ENCODE results near the gene KLK12. TPM values are rescaled to one million over a fixed set of nuclear protein-coding genes. Genes with fewer than 3 reads are reported as not detected.

KLK12 gene
- total RNA-seq, 2 experiments from 2014 or later: not detected

DNA sequence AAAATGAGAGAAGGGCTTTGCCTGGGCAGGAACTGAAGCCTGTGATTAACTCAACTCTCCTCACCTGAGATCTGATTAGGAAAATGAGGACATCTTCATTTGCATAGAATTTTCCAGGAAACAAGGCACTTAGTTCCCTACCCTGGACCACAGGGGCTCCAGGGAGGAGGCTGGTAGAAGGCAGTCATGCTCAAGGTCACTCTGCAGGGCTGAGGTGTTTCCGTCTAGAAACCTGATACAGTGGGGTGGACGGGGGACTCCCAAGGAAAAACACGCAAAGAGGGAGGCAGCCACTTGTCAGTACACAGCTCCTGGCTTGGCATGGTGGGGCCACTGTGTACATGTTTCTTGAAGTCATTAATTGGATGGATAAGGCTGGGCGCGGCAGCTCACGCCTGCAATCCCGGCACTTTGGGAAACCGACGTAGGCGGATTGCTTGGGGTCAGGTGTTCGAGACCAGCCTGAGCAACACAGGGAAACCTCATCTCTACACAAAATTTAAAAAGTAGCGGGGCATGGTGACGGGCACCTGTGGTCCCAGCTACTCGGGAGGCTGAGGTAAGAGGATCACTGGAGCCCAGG, 41.9 kb upstream of the KLK12 start:
- peaks cover 4% of the 10 kb centered on the region for H3K27me3 Mint-ChIP-seq
- H3K27me3 ChIP-seq (ENCODE audit: control insufficient read depth in 1 of 2, insufficient read depth in 2 of 2, low read length in 2 of 2): no peaks in the 10 kb centered on the region
- no peak for DNase-seq

DNA sequence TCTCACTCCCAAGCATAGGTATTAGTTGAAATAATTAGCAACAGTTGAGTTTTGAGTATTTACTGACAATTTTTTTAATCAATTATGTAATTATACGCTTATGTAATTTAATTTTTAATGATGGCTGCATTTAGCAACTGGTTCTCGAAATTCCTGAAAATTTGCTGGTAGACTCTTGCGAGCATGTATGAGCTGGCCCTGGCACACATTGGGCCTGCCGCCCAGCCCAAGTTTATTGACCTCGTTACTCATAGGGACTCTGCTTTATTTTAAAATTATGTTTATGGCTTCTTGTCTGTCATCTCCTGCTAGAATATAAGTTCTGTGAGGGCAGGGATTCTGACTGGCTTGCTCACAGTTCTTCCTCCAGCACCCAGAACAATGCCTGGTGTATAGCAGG, 41.2 kb upstream of the KLK12 start:
- ChIA-PET CTCF (no interaction called here), POLR2A (no interaction called here)
- no peak overlapping the region for H3K27ac Mint-ChIP-seq
- H3K4me1 Mint-ChIP-seq (ENCODE audit: low read depth): no peaks in the 10 kb centered on the region
- no peak for ATAC-seq (ENCODE audit: poor library complexity)
- DNase-seq: no peak
- Histone ChIP-seq H3K4me3 (ENCODE audit: low read length) (no peak overlapping the region), H3K27me3 (ENCODE audit: control insufficient read depth in 1 of 2, insufficient read depth in 2 of 2, low read length in 2 of 2) (no peaks in the 10 kb centered on the region), H3K4me1 (ENCODE audit: insufficient read depth, low read length) (no peaks in the 10 kb centered on the region), H3K36me3 (ENCODE audit: insufficient read depth, low read length) (no peaks in the 10 kb centered on the region), H3K27ac (ENCODE audit: low read depth in 1 of 2, low read length in 2 of 2) (no peak overlapping the region), H3K9me3 (ENCODE audit: control insufficient read depth in 1 of 2, insufficient read depth in 1 of 2, low read length in 2 of 2) (peaks cover 0 to 5% of the 10 kb centered on the region in 2 experiments)
- TF ChIP-seq, protein P1, sequence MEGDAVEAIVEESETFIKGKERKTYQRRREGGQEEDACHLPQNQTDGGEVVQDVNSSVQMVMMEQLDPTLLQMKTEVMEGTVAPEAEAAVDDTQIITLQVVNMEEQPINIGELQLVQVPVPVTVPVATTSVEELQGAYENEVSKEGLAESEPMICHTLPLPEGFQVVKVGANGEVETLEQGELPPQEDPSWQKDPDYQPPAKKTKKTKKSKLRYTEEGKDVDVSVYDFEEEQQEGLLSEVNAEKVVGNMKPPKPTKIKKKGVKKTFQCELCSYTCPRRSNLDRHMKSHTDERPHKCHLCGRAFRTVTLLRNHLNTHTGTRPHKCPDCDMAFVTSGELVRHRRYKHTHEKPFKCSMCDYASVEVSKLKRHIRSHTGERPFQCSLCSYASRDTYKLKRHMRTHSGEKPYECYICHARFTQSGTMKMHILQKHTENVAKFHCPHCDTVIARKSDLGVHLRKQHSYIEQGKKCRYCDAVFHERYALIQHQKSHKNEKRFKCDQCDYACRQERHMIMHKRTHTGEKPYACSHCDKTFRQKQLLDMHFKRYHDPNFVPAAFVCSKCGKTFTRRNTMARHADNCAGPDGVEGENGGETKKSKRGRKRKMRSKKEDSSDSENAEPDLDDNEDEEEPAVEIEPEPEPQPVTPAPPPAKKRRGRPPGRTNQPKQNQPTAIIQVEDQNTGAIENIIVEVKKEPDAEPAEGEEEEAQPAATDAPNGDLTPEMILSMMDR (IDR thresholded peaks at IDR 0.05): no peak
- peaks cover 4% of the 10 kb centered on the region for H3K27me3 Mint-ChIP-seq
- H3K36me3 Mint-ChIP-seq (ENCODE audit: low read depth): no peaks in the 10 kb centered on the region
- intact Hi-C loops (cut with DNase I, micrococcal nuclease): no loop called here
- H3K9me3 Mint-ChIP-seq: peaks cover 7% of the 10 kb centered on the region
- H3K4me3 Mint-ChIP-seq: no peak overlapping the region

More for the DNA sequence above, 41.9 kb upstream of the KLK12 start:
- intact Hi-C loops (cut with DNase I, micrococcal nuclease): no loop called here
- Mint-ChIP-seq H3K27ac (no peak overlapping the region), H3K4me3 (no peak overlapping the region), H3K36me3 (ENCODE audit: low read depth) (no peaks in the 10 kb centered on the region), H3K9me3 (peaks cover 7% of the 10 kb centered on the region), H3K4me1 (ENCODE audit: low read depth) (no peaks in the 10 kb centered on the region)
- CTCF ChIA-PET: no interaction called here
- no peak for ATAC-seq (ENCODE audit: poor library complexity)
- no peak overlapping the region for H3K4me3 ChIP-seq (ENCODE audit: low read length)
- POLR2A ChIA-PET: no interaction called here
- no peaks in the 10 kb centered on the region for H3K4me1 ChIP-seq (ENCODE audit: insufficient read depth, low read length)
- H3K36me3 ChIP-seq (ENCODE audit: insufficient read depth, low read length): no peaks in the 10 kb centered on the region
- TF ChIP-seq, protein P1 (IDR thresholded peaks at IDR 0.05): no peak
- no peak overlapping the region for H3K27ac ChIP-seq (ENCODE audit: low read depth in 1 of 2, low read length in 2 of 2)
- peaks cover 0 to 5% of the 10 kb centered on the region in 2 experiments for H3K9me3 ChIP-seq (ENCODE audit: control insufficient read depth in 1 of 2, insufficient read depth in 1 of 2, low read length in 2 of 2)

DNA sequence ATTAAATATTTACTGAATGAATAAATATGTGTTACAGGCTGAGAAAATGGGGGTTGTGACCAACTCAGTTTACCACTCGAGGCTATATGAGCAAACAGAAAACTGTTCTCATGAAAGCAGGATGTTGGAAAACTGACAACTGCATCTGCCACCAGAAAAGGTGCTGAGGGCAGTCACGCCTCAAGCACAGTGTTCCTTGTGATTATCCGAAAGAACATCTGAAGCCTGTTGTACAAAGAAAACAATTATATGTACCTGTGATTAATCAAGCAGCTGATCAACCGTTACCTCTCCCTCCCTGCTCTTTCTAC, 36.2 kb upstream of the KLK12 start:
- no peak overlapping the region for H3K4me3 Mint-ChIP-seq
- H3K9me3 ChIP-seq (ENCODE audit: control insufficient read depth in 1 of 2, insufficient read depth in 1 of 2, low read length in 2 of 2): peaks cover 0 to 5% of the 10 kb centered on the region in 2 experiments
- no peak overlapping the region for H3K4me3 ChIP-seq (ENCODE audit: low read length)
- POLR2A ChIA-PET: no interaction called here
- peaks cover 19% of the 10 kb centered on the region for H3K27me3 Mint-ChIP-seq
- DNase-seq: no peak
- H3K27ac ChIP-seq (ENCODE audit: low read depth in 1 of 2, low read length in 2 of 2): no peak overlapping the region
- no peaks in the 10 kb centered on the region for H3K4me1 ChIP-seq (ENCODE audit: insufficient read depth, low read length)
- ATAC-seq (ENCODE audit: poor library complexity): no peak
- CTCF ChIA-PET: no interaction called here
- H3K4me1 Mint-ChIP-seq (ENCODE audit: low read depth): no peaks in the 10 kb centered on the region
- peaks cover 8 to 18% of the 10 kb centered on the region in 2 experiments for H3K27me3 ChIP-seq (ENCODE audit: control insufficient read depth in 1 of 2, insufficient read depth in 2 of 2, low read length in 2 of 2)
- intact Hi-C loops (cut with DNase I, micrococcal nuclease): no loop called here
- no peak overlapping the region for H3K27ac Mint-ChIP-seq
- no peaks in the 10 kb centered on the region for H3K36me3 Mint-ChIP-seq (ENCODE audit: low read depth)
- no peaks in the 10 kb centered on the region for H3K36me3 ChIP-seq (ENCODE audit: insufficient read depth, low read length)
- H3K9me3 Mint-ChIP-seq: peaks cover 7% of the 10 kb centered on the region
- TF ChIP-seq, protein P1 (IDR thresholded peaks at IDR 0.05): no peak
